Measurements from ENCODE around the gene GNGT1.
"Not testable (repeated sequence)": the region's sequence is repeated elsewhere in the genome, so short reads cannot be mapped to it uniquely, and the experiment has no call there.

Gene GNGT1

DNA sequence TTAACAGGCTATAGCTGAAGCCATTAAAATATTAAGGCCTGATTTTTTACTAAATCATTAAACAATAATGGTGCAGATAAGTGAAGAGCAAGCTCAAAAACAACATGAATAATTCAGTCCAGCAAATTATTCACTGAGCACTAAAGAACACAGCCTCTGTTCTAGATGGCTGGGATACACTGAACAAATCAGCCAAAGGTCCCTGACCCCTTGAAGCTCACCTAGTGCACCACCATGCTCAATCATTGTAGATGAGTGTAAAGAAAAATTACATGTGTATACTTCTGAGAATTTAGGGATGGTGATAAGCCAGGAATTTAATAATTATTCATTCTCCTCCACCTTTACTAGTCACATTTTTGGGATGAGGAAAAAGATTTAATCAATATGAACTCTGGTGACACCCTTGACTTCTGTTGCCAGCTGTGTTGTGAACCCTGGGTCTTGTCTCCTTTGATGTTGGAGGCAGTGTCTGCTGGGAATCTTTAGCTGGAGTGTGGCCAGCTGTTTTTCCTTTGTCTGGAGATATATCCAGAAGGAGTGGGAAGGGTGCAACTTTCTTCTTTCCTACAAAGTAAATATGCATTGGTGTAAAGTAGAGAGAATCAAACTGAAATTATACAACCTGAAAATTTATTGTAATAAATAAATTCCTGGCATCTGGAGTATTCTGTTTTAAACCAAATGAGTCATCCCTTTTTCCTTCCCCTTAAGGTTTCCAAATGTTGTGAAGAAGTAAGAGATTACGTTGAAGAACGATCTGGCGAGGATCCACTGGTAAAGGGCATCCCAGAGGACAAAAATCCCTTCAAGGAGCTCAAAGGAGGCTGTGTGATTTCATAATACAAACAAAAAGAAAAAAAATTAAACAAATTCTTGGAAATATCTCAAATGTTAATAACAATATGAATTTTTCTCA lies 4.0 kb downstream of the GNGT1 start:
- H3K9me3 ChIP-seq (ENCODE audit: low read length), result no peaks in the 10 kb centered on the region
- H3K27ac ChIP-seq (ENCODE audit: low read depth, low read length), result no peak overlapping the region
- H3K36me3 ChIP-seq (ENCODE audit: insufficient read depth, low read length), result no peaks in the 10 kb centered on the region
- H3K4me3 ChIP-seq (ENCODE audit: low read depth in 1 of 2, low read length in 2 of 2), result no peak overlapping the region
- H3K9ac ChIP-seq (ENCODE audit: low read length), result no peak overlapping the region
- peaks cover 18% of the 10 kb centered on the region for H3K4me1 ChIP-seq (ENCODE audit: insufficient read depth, low read length)
- no peaks in the 10 kb centered on the region for H3K27me3 ChIP-seq (ENCODE audit: control insufficient read depth in 1 of 2, insufficient read depth in 2 of 2, low read length in 2 of 2)

GRCh38 chr7:93911242-93911641 lies 4.9 kb downstream of the GNGT1 start:
- not testable (repeated sequence) for H3K36me3 ChIP-seq (ENCODE audit: insufficient read depth, low read length); H3K9me3 ChIP-seq (ENCODE audit: low read length); H3K9ac ChIP-seq (ENCODE audit: low read length); H3K27me3 ChIP-seq (ENCODE audit: control insufficient read depth in 1 of 2, insufficient read depth in 2 of 2, low read length in 2 of 2); H3K4me3 ChIP-seq (ENCODE audit: low read depth in 1 of 2, low read length in 2 of 2)
- Histone ChIP-seq H3K4me1 (ENCODE audit: insufficient read depth, low read length) (peaks cover 18% of the 10 kb centered on the region), H3K27ac (ENCODE audit: low read depth, low read length) (peak overlapping the region; percentile 24)

DNA sequence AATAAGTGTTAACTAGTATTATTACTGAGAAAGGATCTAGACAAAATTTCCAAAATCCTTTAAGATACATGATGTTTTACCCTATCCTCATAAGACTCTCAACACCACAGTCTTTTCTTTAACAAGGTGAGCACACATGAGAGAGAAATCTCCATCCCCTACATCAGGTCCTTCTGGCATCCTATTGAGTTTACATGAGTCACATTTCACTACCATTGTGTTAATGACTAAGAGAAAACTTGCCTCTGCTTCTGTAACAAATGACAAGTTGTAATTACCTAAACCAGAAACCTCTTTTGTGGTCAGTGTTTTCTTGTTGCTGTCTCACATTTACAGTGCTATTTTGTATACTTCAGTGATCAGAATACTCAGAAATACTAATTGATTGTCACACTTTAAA lies 5.3 kb downstream of the GNGT1 start:
- Histone ChIP-seq H3K27ac (ENCODE audit: low read depth, low read length) (peak overlapping the region; percentile 24), H3K4me1 (ENCODE audit: insufficient read depth, low read length) (peaks cover 18% of the 10 kb centered on the region)
- H3K4me3 ChIP-seq (ENCODE audit: low read depth in 1 of 2, low read length in 2 of 2); H3K9me3 ChIP-seq (ENCODE audit: low read length); H3K27me3 ChIP-seq (ENCODE audit: control insufficient read depth in 1 of 2, insufficient read depth in 2 of 2, low read length in 2 of 2); H3K36me3 ChIP-seq (ENCODE audit: insufficient read depth, low read length); H3K9ac ChIP-seq (ENCODE audit: low read length): not testable (repeated sequence)

- Histone ChIP-seq H3K36me3 (ENCODE audit: insufficient read depth, low read length) (no peaks in the 10 kb centered on the region), H3K27ac (ENCODE audit: low read depth, low read length) (no peak overlapping the region), H3K4me3 (ENCODE audit: low read depth in 1 of 2, low read length in 2 of 2) (no peak overlapping the region), H3K9me3 (ENCODE audit: low read length) (no peaks in the 10 kb centered on the region), H3K4me1 (ENCODE audit: insufficient read depth, low read length) (peaks cover 18% of the 10 kb centered on the region), H3K27me3 (ENCODE audit: control insufficient read depth in 1 of 2, insufficient read depth in 2 of 2, low read length in 2 of 2) (no peaks in the 10 kb centered on the region), H3K9ac (ENCODE audit: low read length) (no peak overlapping the region)
Observed at GRCh38 chr7:93913197-93913596, 6.8 kb downstream of the GNGT1 start.

DNA sequence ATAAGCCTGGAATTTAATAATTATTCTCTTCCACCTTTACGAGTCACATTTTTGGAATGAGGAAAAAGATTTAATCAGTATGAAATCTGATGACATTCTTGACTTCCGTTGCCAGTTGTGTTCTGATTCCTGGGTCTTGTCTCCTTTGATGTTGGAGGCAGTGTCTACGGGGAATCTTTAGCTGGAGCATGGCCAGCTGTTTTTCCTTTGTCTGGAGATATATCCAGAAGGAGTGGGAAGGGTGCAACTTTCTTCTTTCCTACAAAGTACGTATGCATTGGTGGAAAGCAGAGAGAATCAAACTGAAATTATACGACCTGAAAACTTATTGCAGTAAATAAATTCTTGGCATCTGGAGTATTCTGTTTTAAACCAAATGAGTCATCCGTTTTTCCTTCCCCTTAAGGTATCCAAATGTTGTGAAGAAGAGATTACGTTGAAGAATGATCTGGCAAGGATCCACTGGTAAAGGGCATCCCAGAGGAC lies 8.3 kb downstream of the GNGT1 start:
- H3K4me1 ChIP-seq (ENCODE audit: insufficient read depth, low read length), result peaks cover 18% of the 10 kb centered on the region
- H3K27me3 ChIP-seq (ENCODE audit: control insufficient read depth in 1 of 2, insufficient read depth in 2 of 2, low read length in 2 of 2), result no peaks in the 10 kb centered on the region
- no peaks in the 10 kb centered on the region for H3K36me3 ChIP-seq (ENCODE audit: insufficient read depth, low read length)
- no peak overlapping the region for H3K27ac ChIP-seq (ENCODE audit: low read depth, low read length)
- no peaks in the 10 kb centered on the region for H3K9me3 ChIP-seq (ENCODE audit: low read length)
- H3K9ac ChIP-seq (ENCODE audit: low read length), result no peak overlapping the region
- H3K4me3 ChIP-seq (ENCODE audit: low read depth in 1 of 2, low read length in 2 of 2), result peak overlapping the region in 1 of 2 donors; percentile 35

DNA sequence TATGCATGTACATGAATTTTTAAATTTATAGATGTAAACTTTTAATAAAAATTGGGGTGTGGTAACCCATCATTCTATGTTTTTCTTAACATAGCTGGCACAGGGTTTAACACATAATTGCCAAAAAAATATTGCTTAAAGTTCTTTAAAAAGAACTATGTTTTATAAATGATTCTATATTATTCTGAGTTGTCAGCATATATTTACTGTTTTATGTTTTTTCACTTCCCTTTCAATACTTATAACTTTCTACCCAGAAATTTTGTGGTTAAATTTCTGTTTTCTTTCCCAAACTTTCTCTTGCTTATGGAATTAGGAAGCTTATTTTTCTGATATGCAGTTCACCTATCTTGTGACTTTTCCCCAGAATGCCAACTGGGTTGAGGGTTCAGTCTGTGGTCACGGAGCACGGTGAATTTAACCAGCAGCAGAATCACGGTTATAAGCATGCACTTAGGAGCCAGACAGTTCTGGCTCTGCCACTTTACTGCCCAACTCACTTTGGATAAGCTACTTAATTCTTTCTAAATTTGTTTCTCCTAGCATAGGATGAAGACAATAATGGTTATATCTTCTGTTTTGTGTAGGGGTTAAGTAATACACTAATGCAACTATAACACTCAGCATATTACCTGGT lies 9.0 kb downstream of the GNGT1 start:
- not testable (repeated sequence) for H3K9me3 ChIP-seq (ENCODE audit: low read length); H3K27ac ChIP-seq (ENCODE audit: low read depth, low read length); H3K27me3 ChIP-seq (ENCODE audit: control insufficient read depth in 1 of 2, insufficient read depth in 2 of 2, low read length in 2 of 2); H3K9ac ChIP-seq (ENCODE audit: low read length); H3K36me3 ChIP-seq (ENCODE audit: insufficient read depth, low read length); H3K4me3 ChIP-seq (ENCODE audit: low read depth in 1 of 2, low read length in 2 of 2)
- peaks cover 14% of the 10 kb centered on the region for H3K4me1 ChIP-seq (ENCODE audit: insufficient read depth, low read length)

DNA sequence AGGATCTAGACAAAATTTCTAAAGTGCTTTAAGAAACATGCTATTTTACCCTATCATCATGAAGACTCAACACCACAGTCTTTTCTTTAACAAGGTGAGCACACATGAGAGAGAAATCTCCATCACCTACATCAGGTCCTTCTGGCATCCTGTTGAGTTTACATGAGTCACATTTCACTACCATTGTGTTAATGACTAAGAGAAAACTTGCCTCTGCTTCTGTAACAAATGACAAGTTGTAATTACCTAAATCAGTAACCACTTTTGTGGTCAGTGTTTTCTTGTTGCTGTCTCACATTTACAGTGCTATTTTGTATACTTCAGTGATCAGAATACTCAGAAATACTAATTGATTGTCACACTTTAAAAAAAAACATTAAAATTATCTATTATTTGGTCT lies 9.5 kb downstream of the GNGT1 start:
- H3K9me3 ChIP-seq (ENCODE audit: low read length); H3K27ac ChIP-seq (ENCODE audit: low read depth, low read length); H3K36me3 ChIP-seq (ENCODE audit: insufficient read depth, low read length); H3K4me3 ChIP-seq (ENCODE audit: low read depth in 1 of 2, low read length in 2 of 2); H3K27me3 ChIP-seq (ENCODE audit: control insufficient read depth in 1 of 2, insufficient read depth in 2 of 2, low read length in 2 of 2); H3K9ac ChIP-seq (ENCODE audit: low read length): not testable (repeated sequence)
- H3K4me1 ChIP-seq (ENCODE audit: insufficient read depth, low read length), result peaks cover 12% of the 10 kb centered on the region

GRCh38 chr7:93916315-93916714 lies 9.9 kb downstream of the GNGT1 start:
- H3K4me1 ChIP-seq (ENCODE audit: insufficient read depth, low read length), result peaks cover 16% of the 10 kb centered on the region
- not testable (repeated sequence) for H3K4me3 ChIP-seq (ENCODE audit: low read depth in 1 of 2, low read length in 2 of 2); H3K36me3 ChIP-seq (ENCODE audit: insufficient read depth, low read length); H3K9me3 ChIP-seq (ENCODE audit: low read length); H3K27me3 ChIP-seq (ENCODE audit: control insufficient read depth in 1 of 2, insufficient read depth in 2 of 2, low read length in 2 of 2); H3K9ac ChIP-seq (ENCODE audit: low read length); H3K27ac ChIP-seq (ENCODE audit: low read depth, low read length)

DNA sequence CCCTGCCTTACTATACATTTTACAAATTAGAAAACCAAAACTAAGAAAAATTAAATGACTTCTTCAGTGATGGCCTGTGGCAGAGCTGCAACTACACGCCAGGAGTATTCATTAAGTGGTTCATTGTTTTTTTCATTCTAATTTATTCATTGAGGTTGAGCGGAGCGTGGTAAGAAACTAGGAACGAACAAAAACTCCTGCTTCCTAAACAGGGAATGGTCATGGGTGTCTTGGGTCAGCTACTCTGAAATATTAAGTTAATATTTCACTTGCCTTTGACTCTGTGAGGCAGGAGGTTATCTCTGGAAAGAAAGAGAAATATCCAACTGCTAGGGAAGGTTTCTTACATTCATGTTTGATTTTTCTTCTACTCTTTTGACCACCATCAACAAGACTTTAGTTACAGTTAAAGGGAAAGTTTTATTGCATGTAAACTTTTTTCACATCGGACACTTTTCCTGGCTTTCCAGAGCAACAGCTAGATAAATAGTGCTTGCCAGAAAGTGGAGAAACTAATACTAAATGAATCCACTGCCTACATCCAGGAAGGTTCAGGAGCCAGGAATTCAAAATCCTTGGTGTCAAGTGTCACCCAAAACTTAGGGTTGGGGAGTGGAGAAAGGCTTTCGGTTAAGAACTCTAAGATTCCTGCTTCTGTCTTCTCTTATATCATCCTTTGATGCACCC lies 14.3 kb downstream of the GNGT1 start:
- peak overlapping the region; percentile 100 for H3K9ac ChIP-seq (ENCODE audit: low read length)
- H3K4me1 ChIP-seq (ENCODE audit: insufficient read depth, low read length), result peaks cover 20% of the 10 kb centered on the region
- H3K9me3 ChIP-seq (ENCODE audit: low read length), result no peaks in the 10 kb centered on the region
- no peaks in the 10 kb centered on the region for H3K36me3 ChIP-seq (ENCODE audit: insufficient read depth, low read length)
- peak overlapping the region in 1 of 2 donors; percentile 95 for H3K4me3 ChIP-seq (ENCODE audit: low read depth in 1 of 2, low read length in 2 of 2)
- H3K27ac ChIP-seq (ENCODE audit: low read depth, low read length), result peak overlapping the region; percentile 36
- H3K27me3 ChIP-seq (ENCODE audit: control insufficient read depth in 1 of 2, insufficient read depth in 2 of 2, low read length in 2 of 2), result no peaks in the 10 kb centered on the region

DNA sequence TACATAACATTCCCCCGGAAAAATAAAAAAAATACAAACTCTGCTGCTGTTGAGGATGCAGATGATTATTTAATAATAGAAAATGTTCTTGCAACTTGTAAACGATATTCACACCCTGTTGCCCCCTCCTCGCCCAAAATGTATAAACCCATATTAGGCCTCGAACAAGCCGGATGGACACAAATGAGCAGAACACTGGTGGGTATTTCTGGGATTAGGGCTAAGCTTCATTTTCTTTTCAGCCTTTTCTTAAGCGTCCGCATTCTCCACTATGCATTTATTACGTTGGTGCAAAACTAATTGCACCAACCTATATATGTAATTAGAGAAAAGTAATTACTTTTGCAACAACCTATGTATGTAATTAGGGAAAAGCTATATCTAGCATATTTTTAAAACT lies 14.8 kb downstream of the GNGT1 start:
- Histone ChIP-seq H3K9ac (ENCODE audit: low read length) (peak overlapping the region; percentile 100), H3K27me3 (ENCODE audit: control insufficient read depth in 1 of 2, insufficient read depth in 2 of 2, low read length in 2 of 2) (no peaks in the 10 kb centered on the region)

More for the DNA sequence above, 14.8 kb downstream of the GNGT1 start:
- Histone ChIP-seq H3K9me3 (ENCODE audit: low read length) (no peaks in the 10 kb centered on the region), H3K4me3 (ENCODE audit: low read depth in 1 of 2, low read length in 2 of 2) (peak overlapping the region in 1 of 2 donors; percentile 95), H3K4me1 (ENCODE audit: insufficient read depth, low read length) (peaks cover 20% of the 10 kb centered on the region), H3K36me3 (ENCODE audit: insufficient read depth, low read length) (peaks cover 2% of the 10 kb centered on the region), H3K27ac (ENCODE audit: low read depth, low read length) (peak overlapping the region; percentile 70)
